IPS-20b (cell line): ENCODE data around the gene CNGA1.

Experiments used
- H3K27ac ChIP-seq: one replicate; pipeline ENCODE4 v1.5.1; 2013; ENCODE audit warnings: low read length
- H3K27me3 ChIP-seq: 2 replicates; pipeline ENCODE4 v1.6.1; 2013; ENCODE audit warnings: mild to moderate bottlenecking, low read length, inconsistent platforms; ENCODE audit not compliant: insufficient read depth
- H3K36me3 ChIP-seq: 2 replicates; pipeline ENCODE4 v1.6.1; 2013; ENCODE audit warnings: low read depth, mild to moderate bottlenecking, inconsistent platforms, low read length, moderate library complexity; ENCODE audit not compliant: insufficient read depth
- H3K4me1 ChIP-seq: 2 replicates; pipeline ENCODE4 v1.6.1; 2013; ENCODE audit warnings: mild to moderate bottlenecking, control low read depth, inconsistent platforms, low read length, moderate library complexity; ENCODE audit not compliant: insufficient read depth
- H3K4me3 ChIP-seq: 2 replicates; pipeline ENCODE4 v1.5.1; 2013; ENCODE audit warnings: mild to moderate bottlenecking, low read length, inconsistent platforms
- H3K9ac ChIP-seq: 2 replicates; pipeline ENCODE4 v1.6.1; 2013; ENCODE audit warnings: low read depth, mild to moderate bottlenecking, inconsistent platforms, low read length, moderate library complexity
- H3K9me3 ChIP-seq: 2 replicates; pipeline ENCODE4 v1.6.1; 2013; ENCODE audit warnings: mild to moderate bottlenecking, low read depth, low read length, inconsistent platforms; ENCODE audit not compliant: insufficient read depth

Gene CNGA1

DNA sequence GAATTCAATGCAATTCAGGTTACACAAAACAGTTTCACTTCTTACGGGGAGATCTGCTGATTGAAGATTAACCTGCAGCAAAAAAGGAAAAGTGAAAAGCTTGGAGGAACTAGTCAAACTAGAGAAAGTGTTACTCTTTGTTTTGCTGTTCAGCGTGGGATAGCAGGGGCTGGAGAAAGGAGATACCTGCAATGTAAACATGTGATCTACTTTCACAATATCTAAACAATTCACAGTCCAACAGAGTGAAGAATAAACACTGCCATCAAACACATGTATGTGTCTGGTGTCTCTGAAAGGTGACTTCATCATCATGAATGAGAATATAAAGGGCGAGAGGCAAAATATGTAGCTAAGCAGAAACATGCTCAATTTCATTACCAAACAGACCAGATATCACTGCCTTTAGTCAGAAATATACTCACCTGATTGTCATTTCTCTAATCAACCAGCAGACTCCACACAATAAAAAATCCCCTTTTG is 26.5 kb upstream of the CNGA1 start:
- H3K4me1 ChIP-seq, result no peaks in the 10 kb centered on the region; the same call in 1 of the 2 replicates

DNA sequence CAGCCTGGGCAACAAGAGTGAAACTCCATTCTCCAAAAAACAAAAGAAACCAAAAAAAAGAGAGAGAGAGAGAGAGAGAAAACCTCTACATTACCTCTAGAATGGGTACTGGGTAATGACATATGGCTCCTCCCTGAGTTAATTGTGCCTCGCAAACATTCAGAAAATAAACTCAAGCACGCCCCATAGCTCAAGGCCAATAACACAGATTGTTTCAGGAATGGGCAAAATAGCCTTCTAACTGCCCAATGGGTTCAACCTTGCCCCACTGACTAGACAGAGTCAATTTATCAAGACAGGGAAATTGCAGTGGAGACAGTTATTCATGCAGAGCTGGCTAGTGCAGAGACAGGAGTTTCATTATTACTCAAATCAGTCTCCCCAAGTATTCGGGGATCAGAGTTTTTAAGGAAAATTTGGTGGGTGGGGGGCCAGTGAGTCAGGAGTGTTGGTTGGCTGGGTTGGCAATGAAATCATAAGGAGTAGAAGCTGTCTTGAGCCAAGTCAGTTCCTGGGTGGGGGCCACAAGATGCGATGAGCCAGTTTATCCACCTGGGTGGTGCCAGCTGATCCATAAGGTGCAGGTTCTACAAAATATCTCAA is 25.2 kb upstream of the CNGA1 start:
- H3K4me3 ChIP-seq, result no peak overlapping the region
- no peaks in the 10 kb centered on the region; the same call in 1 of the 2 replicates for H3K4me1 ChIP-seq
- no peaks in the 10 kb centered on the region for H3K27me3 ChIP-seq
- no peaks in the 10 kb centered on the region for H3K9me3 ChIP-seq
- H3K9ac ChIP-seq, result no peak overlapping the region
- no peak overlapping the region for H3K27ac ChIP-seq
- H3K36me3 ChIP-seq, result no peaks in the 10 kb centered on the region

More for the DNA sequence above, 26.5 kb upstream of the CNGA1 start:
- Histone ChIP-seq H3K27ac (no peak overlapping the region), H3K9me3 (no peaks in the 10 kb centered on the region), H3K9ac (no peak overlapping the region), H3K4me3 (no peak overlapping the region), H3K27me3 (no peaks in the 10 kb centered on the region), H3K36me3 (no peaks in the 10 kb centered on the region)

DNA sequence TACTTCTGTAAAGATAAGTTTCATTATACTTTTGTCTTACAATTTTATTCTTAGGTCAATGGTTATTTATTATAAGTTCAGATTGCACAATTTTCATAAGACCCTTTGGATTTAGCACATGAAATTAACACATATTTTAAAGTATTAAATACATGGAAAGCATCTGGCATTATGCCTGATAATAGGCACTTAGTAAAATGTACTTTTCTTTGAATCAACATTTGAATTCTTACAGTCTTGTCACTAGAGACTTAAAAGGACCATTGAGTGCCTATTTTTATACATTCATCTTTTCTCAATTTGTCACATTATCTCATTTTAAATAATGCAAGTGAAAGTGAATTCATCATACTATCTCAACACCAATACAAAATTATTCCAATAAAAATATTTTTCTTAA is 23.1 kb upstream of the CNGA1 start:
- Histone ChIP-seq H3K27ac (no peak overlapping the region), H3K9me3 (no peaks in the 10 kb centered on the region), H3K9ac (no peak overlapping the region), H3K27me3 (no peaks in the 10 kb centered on the region), H3K4me3 (no peak overlapping the region), H3K36me3 (peaks cover 10% of the 10 kb centered on the region; the same call in 1 of the 2 replicates), H3K4me1 (no peaks in the 10 kb centered on the region; the same call in 1 of the 2 replicates)

DNA sequence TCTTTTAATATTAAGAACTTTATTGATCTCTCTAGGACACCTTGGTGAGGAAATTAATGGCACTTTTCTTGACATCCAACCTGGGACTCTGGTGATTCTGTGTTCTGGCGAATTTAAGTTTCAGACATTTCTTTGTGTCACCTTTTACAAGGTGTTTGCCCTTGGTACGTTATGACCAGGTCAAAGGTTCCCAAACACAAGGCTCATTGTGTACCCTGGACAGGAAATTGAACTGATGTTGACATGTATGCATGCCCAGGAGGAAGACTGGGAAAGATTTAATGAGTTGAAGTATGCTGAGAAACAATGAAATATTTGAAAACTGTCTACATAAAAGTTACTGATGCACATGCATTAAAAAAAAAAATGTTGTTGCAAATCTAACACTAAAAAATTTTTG is 22.2 kb upstream of the CNGA1 start:
- Histone ChIP-seq H3K27me3 (no peaks in the 10 kb centered on the region), H3K27ac (no peak overlapping the region), H3K9ac (no peak overlapping the region), H3K9me3 (no peaks in the 10 kb centered on the region), H3K4me3 (no peak overlapping the region), H3K36me3 (peaks cover 11% of the 10 kb centered on the region; the same call in 1 of the 2 replicates), H3K4me1 (no peaks in the 10 kb centered on the region; the same call in 1 of the 2 replicates)

DNA sequence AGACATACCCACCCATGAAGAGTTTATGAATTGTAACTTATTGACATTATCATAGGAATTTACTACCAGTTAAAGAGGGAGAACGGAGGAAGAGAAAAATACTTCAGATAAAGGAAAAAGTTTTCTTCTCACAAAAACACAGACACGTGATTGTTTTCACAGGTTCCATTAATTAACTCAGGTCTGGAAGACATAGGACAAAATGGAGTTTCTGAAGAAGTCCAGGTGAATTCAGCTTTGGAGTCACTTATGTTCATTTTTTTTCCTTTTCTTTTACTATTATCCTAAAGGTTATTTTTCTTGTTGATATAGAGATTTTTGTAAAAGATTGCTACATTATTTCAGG is 20.6 kb upstream of the CNGA1 start:
- Histone ChIP-seq H3K27me3 (no peaks in the 10 kb centered on the region), H3K9ac (no peak overlapping the region), H3K27ac (no peak overlapping the region), H3K4me1 (no peaks in the 10 kb centered on the region), H3K9me3 (no peaks in the 10 kb centered on the region), H3K4me3 (no peak overlapping the region), H3K36me3 (peaks cover 11% of the 10 kb centered on the region; the same call in 1 of the 2 replicates)

DNA sequence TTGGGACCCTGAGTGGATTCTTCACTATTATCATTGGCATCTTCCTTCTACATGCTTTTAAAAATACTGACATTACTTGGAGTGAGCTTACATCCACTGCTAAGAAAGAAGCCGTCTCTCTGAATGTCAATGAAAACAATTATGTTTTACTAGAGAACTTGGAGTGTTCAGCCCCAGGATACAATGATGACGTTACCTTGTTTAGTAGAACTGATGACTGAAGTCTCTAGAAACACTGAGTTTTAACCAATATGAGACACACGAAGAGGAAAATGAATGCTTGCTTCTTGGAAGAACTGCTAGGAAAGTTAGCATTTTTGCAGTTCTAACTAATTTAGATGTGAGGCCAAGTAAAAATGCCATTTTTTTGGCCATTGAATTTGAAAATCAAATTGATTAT is 19.5 kb upstream of the CNGA1 start:
- no peak overlapping the region for H3K9ac ChIP-seq
- no peak overlapping the region for H3K4me3 ChIP-seq
- no peak overlapping the region for H3K27ac ChIP-seq
- H3K27me3 ChIP-seq, result no peaks in the 10 kb centered on the region
- H3K4me1 ChIP-seq, result no peaks in the 10 kb centered on the region; the same call in 1 of the 2 replicates
- no peaks in the 10 kb centered on the region for H3K9me3 ChIP-seq
- peaks cover 11% of the 10 kb centered on the region; the same call in 1 of the 2 replicates for H3K36me3 ChIP-seq

DNA sequence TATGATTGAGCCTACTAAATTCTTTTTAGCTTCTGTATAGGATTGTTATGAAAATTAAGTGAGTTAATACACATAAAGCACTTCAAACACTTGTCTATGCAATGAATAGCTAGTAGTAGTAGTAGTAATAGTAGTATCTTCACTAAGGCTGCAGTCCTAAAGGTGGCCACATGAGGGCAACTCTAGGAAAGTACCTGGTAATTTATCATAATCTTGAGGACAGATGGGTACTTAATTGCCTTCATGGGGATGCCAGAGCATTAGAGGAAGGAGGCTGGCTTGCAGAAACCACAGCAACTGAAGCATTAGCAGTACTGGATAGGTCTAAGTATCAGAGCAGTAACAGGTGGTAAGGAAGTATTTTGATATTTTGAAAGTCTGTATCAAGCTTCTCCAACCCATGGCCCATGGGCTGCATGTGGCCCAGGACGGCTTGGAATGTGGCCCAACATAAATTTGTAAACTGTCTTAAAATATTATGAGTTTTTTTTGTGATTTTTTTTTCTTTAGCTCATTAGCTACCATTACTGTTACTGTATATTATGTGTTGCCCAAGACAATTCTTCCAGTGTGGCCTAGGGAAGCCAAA is 17.4 kb upstream of the CNGA1 start:
- Histone ChIP-seq H3K4me1 (peaks cover 18% of the 10 kb centered on the region), H3K27me3 (no peaks in the 10 kb centered on the region), H3K27ac (no peak overlapping the region), H3K9ac (no peak overlapping the region), H3K36me3 (peaks cover 11% of the 10 kb centered on the region; the same call in 1 of the 2 replicates), H3K9me3 (no peaks in the 10 kb centered on the region), H3K4me3 (no peak overlapping the region)

DNA sequence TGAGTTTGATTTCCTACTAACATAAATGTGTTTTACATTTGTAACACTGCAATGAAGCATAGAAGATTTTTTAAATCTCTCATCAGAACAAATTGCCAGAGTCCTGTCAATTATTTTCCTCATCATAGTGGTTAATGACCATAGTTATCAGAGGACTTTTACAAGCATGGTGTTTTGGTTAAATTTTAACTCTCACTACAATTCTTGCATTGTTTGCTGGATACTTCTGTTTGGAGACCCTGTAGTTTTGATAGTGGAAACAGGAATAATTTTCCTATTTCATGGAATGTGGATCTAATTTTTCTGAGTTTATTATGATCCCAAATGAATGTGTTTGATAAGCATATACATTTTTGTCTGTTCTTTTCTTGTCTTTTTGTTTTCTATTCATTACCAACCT is 16.9 kb upstream of the CNGA1 start:
- Histone ChIP-seq H3K9ac (no peak overlapping the region), H3K9me3 (no peaks in the 10 kb centered on the region), H3K36me3 (peaks cover 11% of the 10 kb centered on the region; the same call in 1 of the 2 replicates), H3K27ac (no peak overlapping the region), H3K27me3 (no peaks in the 10 kb centered on the region), H3K4me1 (peaks cover 22% of the 10 kb centered on the region), H3K4me3 (no peak overlapping the region)

DNA sequence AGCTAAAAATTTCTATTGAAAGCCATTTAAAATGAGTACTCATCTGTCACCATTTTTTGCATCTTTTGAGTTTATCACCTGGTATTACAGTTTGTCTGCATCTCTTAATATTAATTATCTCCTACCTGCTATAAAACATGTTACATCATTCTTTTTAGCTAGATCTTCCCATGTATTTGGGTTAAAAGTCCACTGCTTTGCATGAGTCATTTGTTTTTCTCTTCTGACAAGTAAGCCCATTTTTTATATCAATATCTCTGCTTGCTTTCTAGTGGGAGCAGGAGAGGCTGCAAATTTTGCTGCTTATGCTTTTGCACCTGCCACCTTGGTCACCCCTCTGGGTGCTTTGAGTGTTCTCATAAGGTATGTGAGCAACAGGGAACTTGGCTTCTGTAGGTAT is 16.2 kb upstream of the CNGA1 start:
- Histone ChIP-seq H3K27ac (no peak overlapping the region), H3K27me3 (no peaks in the 10 kb centered on the region), H3K4me3 (no peak overlapping the region), H3K9me3 (no peaks in the 10 kb centered on the region), H3K4me1 (peaks cover 28% of the 10 kb centered on the region), H3K9ac (no peak overlapping the region), H3K36me3 (peaks cover 11% of the 10 kb centered on the region; the same call in 1 of the 2 replicates)

DNA sequence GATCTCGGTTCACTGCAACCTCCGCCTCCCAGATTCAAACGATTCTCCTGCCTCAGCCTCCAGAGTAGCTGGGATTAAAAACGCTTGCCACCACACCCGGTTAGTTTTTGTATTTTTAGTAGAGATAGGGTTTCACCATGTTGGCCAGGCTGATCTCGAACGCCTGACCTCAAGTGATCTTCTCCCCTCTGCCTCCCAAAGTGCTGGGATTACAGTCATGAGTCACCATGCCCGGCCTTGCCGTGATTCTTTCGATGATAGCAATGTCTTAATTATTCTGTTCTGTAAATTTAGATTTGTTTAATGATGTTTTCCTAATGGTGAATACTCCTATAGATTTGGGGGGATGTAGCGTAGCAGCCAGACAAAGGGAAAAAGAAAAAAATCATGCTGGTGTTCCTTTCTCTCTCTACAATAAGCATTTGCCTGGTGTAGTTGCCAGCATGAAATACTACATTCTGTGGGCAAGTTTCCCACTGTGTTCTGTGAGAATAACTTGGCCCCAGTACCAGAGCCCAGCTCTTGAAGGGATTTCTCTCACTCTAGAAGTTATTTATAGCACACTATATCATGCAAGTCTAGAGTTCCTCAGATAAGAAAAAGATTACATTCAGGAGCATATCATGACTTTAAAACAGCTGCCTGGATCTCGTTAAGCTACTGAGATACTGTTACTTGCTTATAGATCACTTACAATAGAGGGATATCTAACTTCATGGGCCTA is 15.5 kb upstream of the CNGA1 start:
- H3K27ac ChIP-seq, result no peak overlapping the region
- H3K36me3 ChIP-seq, result peaks cover 11% of the 10 kb centered on the region; the same call in 1 of the 2 replicates
- peaks cover 28% of the 10 kb centered on the region for H3K4me1 ChIP-seq
- H3K9me3 ChIP-seq, result no peaks in the 10 kb centered on the region
- H3K9ac ChIP-seq, result peak overlapping the region; percentile 16; the same call in 1 of the 2 replicates
- H3K4me3 ChIP-seq, result no peak overlapping the region
- H3K27me3 ChIP-seq, result no peaks in the 10 kb centered on the region

DNA sequence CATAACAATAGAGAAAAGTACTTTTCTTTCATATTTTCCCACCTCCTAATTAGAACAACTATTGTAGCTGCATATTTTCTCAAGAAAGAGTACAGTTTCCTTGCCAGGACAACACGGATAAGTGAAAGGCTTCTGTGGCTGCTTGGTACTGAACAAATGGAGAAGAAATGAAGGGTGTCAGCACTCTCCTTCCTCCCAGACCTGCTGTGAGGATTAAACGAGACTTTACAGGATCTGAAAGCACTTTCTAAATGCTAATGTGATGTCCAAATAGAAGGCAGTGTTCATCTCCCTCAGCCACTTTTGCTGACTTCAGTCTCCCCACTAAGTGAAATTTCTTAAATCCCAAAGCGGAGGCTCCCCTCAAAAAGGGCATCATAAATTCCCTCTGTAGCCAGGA is 14.0 kb upstream of the CNGA1 start:
- Histone ChIP-seq H3K36me3 (peaks cover 7% of the 10 kb centered on the region; the same call in 1 of the 2 replicates), H3K27me3 (no peaks in the 10 kb centered on the region), H3K9ac (peak overlapping the region; percentile 2; the same call in 1 of the 2 replicates), H3K4me1 (peaks cover 28% of the 10 kb centered on the region), H3K27ac (no peak overlapping the region), H3K9me3 (no peaks in the 10 kb centered on the region), H3K4me3 (no peak overlapping the region)
